Activated naive CD4-positive, alpha-beta T cell treated with anti-CD3 and anti-CD28 coated beads, Interleukin-2, amount 10 ng/mL, durations not matched to agents 7 days and 5 days (primary cell): ENCODE measurements around the gene AFMID.
A peak's percentile ranks its signal among the peaks of the same experiment; 100 is the strongest.

Source experiments
- CTCF ChIA-PET: fragments of 350-600 bp; sonication (Branson Sonifier 250); formaldehyde crosslinking; loops from one replicate; lab custom pipeline; 2021; ENCODE audit warnings: antibody characterized with exemption; lab: Charles Lee
- DNase-seq: peaks from one replicate; pipeline ENCODE4 v3.0.0-alpha.2; 2020
- H3K27ac Mint-ChIP-seq: one replicate; pipeline ENCODE4 v1.8.0; 2021; ENCODE audit warnings: mild to moderate bottlenecking, moderate library complexity, mixed read lengths
- H3K27me3 Mint-ChIP-seq: one replicate; pipeline ENCODE4 v1.8.0; 2021; ENCODE audit warnings: mild to moderate bottlenecking, mixed read lengths
- H3K36me3 Mint-ChIP-seq: one replicate; pipeline ENCODE4 v1.8.0; 2021; ENCODE audit warnings: mixed read lengths
- H3K4me1 Mint-ChIP-seq: one replicate; pipeline ENCODE4 v1.8.0; 2021; ENCODE audit warnings: mixed read lengths
- H3K4me3 Mint-ChIP-seq: one replicate; pipeline ENCODE4 v1.8.0; 2021; ENCODE audit warnings: mild to moderate bottlenecking, moderate library complexity, mixed read lengths
- H3K9me3 Mint-ChIP-seq: one replicate; pipeline ENCODE4 v1.8.0; 2021; ENCODE audit warnings: mixed read lengths

AFMID gene

DNA sequence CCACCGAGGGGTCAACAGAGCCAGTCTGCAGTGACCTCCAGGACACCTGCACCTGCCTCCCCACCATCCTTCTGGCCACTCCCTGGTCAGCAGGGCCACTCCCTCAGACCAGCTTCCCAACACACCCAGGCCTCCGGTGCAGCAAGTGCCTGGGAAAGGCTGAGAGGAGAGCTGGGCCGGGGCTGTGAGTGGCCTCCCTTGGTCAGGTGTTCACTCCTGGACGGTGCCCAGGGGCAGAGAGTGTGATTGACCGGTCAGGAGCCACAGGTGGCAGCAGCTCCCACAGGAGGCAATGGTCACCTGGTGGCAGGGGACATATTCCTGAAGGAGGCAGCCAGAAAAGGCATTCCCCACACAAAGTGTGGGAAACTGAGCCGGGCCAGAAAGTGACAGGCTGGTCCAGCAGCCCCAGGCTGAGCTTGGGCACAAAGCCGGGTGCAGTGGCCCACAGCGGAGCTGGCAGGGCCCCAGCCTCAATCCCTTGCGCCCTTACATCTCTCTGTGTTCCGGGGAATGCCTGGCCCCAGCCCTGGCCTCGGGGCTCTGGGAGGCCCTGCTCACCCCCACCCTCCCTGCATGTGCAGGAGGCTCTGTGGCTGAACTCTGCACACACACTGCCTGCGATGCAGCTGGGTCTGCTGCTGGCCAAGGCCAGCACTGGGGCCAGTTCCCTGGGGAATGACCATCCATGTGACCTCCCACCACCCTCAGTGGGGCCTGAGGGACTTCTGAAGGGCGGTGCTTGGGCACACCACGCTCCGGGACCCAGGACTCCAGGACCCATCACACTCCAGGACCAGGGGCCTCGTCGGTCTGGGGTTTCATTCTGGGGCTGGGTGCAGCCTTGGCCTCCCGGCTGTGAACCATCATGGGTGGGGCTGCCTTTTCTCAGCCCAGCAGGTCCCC lies 42.2 kb upstream of the AFMID start:
- Mint-ChIP-seq H3K4me1 (peaks cover 44% of the 10 kb centered on the region), H3K27me3 (peaks cover 11% of the 10 kb centered on the region), H3K4me3 (no peak overlapping the region), H3K9me3 (no peaks in the 10 kb centered on the region), H3K27ac (no peak overlapping the region), H3K36me3 (peaks cover 17% of the 10 kb centered on the region)
- CTCF ChIA-PET = no interaction called here
- DNase-seq = no peak

DNA sequence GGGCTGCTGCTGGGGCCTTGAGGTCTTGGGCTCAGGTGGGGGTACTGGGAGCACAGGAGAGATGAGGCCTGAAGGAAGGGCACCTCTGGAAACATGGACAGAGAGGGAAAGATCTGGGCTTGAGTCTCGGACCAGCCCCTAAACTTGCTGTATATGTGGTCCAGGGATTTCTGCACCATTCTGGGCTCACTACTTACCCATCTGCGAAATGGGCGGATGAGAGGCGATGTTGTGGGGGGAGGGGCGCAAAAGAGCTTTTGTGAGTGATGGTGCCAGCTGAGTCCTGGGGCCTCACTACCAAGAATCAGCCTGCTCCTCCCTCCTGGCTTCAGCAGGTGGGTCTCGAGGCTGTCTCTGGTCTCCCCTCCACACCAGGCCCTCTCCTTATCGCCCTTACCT lies 40.7 kb upstream of the AFMID start:
- CTCF ChIA-PET = no interaction called here
- no peak overlapping the region for H3K4me3 Mint-ChIP-seq
- no peaks in the 10 kb centered on the region for H3K9me3 Mint-ChIP-seq
- peaks cover 9% of the 10 kb centered on the region for H3K36me3 Mint-ChIP-seq
- peaks cover 34% of the 10 kb centered on the region for H3K4me1 Mint-ChIP-seq
- H3K27ac Mint-ChIP-seq = peak overlapping the region; percentile 79
- no peak for DNase-seq
- peaks cover 18% of the 10 kb centered on the region for H3K27me3 Mint-ChIP-seq

DNA sequence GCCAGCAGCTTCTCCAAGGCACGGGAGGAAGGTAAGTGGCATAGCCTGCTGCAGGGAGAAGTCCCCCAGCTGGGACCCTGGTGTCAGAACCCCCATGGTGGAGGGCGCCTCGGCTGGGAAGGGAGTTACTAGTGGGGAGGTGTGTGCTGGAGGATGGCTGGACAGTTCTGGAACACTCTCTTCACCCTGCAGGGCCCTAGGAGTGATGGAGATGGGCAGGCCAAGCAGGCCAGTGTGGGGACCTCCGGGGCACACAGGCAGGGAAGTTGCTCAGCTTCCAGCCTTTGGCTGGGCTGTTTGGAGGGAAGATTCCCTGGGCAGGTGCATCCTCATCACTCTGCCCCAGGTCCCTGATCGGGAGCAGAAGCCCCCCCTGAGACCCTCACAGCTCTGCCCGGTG lies 40.3 kb upstream of the AFMID start:
- DNase-seq = no peak
- Mint-ChIP-seq H3K9me3 (no peaks in the 10 kb centered on the region), H3K27me3 (peaks cover 18% of the 10 kb centered on the region), H3K4me3 (no peak overlapping the region), H3K36me3 (peaks cover 8% of the 10 kb centered on the region), H3K27ac (peak overlapping the region; percentile 45), H3K4me1 (peaks cover 32% of the 10 kb centered on the region)
- CTCF ChIA-PET = no interaction called here

DNA sequence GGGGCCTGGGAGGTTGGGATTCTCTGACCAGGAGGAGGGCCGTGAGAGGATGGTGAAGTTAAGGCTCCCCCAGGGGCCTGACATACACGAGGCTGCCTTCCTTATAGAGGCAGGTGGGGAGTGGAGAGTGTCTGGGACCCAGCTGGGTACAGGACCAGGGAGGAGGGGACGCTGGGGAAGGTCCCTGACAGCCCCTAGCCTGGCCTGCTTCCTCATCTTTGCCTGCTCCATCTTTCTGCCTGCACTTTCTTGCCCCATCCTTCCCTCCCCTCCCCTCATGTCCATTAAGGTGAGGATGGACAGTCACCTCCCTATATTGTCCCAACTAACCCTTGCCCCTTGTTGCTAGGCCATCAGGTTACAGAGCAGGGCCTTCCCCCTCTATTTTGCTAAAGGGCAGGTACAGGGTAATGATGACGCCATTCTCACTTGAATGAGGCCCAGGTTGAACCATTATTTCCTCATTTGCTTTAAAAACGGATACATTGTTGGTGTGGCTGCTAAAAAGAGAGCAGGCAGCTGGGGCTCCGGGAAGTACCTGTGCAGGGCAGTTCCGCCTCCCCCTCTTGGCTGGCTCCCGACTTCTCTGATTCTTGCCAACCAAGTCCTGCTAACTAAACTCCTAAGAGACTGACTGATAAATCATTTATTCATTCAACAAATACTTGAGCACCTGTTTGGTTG lies 39.7 kb upstream of the AFMID start:
- H3K4me1 Mint-ChIP-seq = peaks cover 26% of the 10 kb centered on the region
- H3K36me3 Mint-ChIP-seq = peaks cover 4% of the 10 kb centered on the region
- peaks cover 18% of the 10 kb centered on the region for H3K27me3 Mint-ChIP-seq
- no peaks in the 10 kb centered on the region for H3K9me3 Mint-ChIP-seq
- CTCF ChIA-PET = interaction anchor here (0.9 to 1.6 kb wide), 2 partner anchors 26 to 62 kb away, joined by 3 read pairs; no protein-coding TSS in a partner anchor
- H3K4me3 Mint-ChIP-seq = no peak overlapping the region
- no peak for DNase-seq
- H3K27ac Mint-ChIP-seq = peak overlapping the region; percentile 62

DNA sequence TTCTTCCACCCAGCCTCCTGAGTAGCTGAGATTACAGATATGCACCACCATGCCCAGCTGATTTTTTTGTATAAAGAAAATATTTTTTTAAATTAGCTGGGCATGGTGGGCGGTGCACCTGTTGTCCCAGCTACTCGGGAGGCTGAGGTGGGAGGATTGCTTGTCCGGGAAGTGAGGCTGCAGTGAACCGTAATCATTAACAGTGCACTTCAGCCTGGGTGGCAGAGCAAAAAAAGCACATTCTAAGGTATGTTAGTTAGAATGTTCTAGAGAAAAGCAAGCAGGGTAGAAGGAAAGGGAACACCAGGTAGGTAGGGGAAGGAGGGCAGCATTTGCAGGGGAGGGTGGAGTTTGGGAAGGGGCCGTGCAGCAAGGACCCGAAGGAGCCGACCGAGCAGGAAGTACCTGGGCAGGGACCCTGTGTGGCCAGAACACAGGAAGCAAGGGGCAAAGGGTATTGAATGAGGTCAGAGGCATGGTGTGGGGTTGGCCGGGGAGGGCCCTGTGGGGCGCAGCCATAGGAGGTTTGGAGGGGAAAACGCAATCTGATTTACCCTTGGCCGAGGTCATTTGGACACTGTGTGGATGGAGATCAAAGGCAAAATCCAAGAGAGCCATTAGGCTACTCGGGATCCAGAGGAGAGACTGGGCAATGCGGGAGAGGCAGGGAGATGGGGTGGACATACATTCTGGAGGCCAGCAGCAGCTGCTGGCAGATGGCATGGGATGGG lies 38.7 kb upstream of the AFMID start:
- no peaks in the 10 kb centered on the region for H3K9me3 Mint-ChIP-seq
- no peaks in the 10 kb centered on the region for H3K36me3 Mint-ChIP-seq
- no peak overlapping the region for H3K27ac Mint-ChIP-seq
- no peak overlapping the region for H3K4me3 Mint-ChIP-seq
- CTCF ChIA-PET = interaction anchor here (0.9 to 1.6 kb wide), 2 partner anchors 27 to 63 kb away, joined by 3 read pairs; no protein-coding TSS in a partner anchor
- peaks cover 18% of the 10 kb centered on the region for H3K4me1 Mint-ChIP-seq
- peaks cover 18% of the 10 kb centered on the region for H3K27me3 Mint-ChIP-seq
- no peak for DNase-seq

DNA sequence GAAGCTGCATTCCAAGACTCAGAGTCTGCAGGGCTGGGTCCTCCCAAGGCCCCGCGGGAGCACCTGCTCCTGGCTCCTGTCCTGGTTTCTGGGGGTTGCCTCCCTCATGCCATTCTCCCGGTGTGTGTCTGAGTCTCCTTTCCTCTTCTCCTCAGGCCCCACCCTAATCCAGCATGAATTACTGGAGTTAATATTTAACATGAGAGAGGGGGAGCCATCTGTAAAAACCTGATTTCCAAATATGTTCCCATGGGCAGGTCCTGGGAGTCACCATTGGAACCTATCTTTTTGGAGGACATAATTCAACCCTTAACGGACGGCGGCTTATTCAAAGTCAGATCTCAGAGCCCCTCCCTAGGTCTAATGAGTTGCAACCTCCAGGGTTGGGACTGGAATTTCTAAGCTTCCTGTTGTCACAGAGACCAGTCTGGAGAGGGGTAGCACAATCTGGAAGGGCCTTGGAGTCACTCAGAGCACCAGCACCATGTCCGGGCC lies 35.6 kb upstream of the AFMID start:
- H3K4me3 Mint-ChIP-seq = no peak overlapping the region
- no peaks in the 10 kb centered on the region for H3K36me3 Mint-ChIP-seq
- no peaks in the 10 kb centered on the region for H3K9me3 Mint-ChIP-seq
- no peak overlapping the region for H3K27ac Mint-ChIP-seq
- peaks cover 19% of the 10 kb centered on the region for H3K27me3 Mint-ChIP-seq
- no peak for DNase-seq
- CTCF ChIA-PET = no interaction called here
- peaks cover 15% of the 10 kb centered on the region for H3K4me1 Mint-ChIP-seq

DNA sequence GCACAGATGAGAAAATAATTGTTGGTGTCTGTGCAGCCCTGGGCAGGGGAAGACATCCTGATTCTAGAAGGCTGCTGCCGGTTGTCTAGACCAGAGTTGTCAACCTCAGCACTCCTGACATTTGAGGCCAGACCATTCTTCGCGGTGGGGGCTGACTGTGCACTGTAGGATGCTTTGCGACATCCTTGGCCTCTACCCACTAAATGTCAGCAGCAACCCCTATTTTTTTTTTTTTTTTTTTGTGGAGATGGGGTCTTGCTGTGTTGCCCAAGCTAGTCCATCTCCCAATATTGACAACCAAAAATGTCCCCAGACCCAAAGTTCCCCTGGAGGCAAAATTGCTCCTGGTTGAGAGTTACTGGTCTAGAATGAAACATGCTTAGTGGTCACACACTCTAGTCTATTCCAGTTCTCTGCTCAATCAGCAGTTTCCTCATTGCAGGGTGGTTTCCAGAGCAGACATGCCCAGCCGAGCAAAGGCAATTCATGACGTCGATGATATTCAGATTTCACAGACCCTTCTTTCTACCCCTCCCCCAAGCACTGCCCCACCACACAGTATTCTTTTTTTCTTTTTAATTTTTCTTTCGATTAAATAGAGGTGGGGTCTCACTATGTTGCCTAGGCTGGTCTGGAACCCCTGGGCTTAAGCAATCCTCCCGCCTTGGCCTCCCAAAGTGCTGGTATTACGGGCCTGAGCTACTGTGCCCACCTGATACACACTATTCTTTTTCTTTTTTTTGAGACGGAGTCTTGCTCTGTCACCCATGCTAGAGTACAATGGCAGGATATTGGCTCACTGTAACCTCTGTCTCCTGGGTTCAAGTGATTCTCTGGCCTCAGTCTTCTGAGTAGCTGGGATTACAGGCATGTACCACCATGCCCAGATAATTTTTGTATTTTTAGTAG lies 32.0 kb upstream of the AFMID start:
- DNase-seq = no peak
- Mint-ChIP-seq H3K27ac (no peak overlapping the region), H3K4me3 (no peak overlapping the region), H3K27me3 (peaks cover 15% of the 10 kb centered on the region), H3K9me3 (no peaks in the 10 kb centered on the region), H3K4me1 (no peaks in the 10 kb centered on the region), H3K36me3 (no peaks in the 10 kb centered on the region)
- CTCF ChIA-PET = no interaction called here

DNA sequence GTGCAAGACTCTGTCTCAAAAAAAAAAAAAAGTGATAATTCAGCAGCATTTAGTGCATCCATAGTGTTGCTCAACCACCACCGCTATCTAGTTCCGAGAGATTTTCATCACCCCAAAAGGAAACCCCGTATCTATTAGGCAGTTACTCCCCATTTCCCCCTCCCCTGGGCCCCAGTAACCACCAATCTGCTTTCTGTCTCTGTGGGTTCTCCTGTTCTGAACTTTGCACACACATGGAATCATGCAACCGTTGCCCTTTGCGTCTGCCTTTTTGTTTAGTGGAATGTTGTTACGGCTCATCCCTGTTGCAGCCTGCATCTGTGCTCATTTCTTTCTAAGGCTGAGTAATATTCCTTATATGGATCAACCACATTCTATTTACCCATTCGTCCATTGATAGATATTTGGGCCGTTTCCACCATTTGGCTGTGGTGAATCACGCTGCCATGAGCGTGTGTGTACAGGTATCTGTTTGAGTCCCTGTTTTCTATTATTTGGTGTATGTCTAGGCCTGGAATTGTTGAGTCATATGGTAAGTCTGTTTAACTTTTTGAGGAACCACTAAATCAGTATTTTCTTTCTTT lies 27.5 kb upstream of the AFMID start:
- Mint-ChIP-seq H3K36me3 (no peaks in the 10 kb centered on the region), H3K27ac (no peak overlapping the region), H3K4me3 (no peak overlapping the region), H3K27me3 (peaks cover 27% of the 10 kb centered on the region), H3K9me3 (no peaks in the 10 kb centered on the region), H3K4me1 (no peaks in the 10 kb centered on the region)
- CTCF ChIA-PET = no interaction called here
- DNase-seq = no peak

DNA sequence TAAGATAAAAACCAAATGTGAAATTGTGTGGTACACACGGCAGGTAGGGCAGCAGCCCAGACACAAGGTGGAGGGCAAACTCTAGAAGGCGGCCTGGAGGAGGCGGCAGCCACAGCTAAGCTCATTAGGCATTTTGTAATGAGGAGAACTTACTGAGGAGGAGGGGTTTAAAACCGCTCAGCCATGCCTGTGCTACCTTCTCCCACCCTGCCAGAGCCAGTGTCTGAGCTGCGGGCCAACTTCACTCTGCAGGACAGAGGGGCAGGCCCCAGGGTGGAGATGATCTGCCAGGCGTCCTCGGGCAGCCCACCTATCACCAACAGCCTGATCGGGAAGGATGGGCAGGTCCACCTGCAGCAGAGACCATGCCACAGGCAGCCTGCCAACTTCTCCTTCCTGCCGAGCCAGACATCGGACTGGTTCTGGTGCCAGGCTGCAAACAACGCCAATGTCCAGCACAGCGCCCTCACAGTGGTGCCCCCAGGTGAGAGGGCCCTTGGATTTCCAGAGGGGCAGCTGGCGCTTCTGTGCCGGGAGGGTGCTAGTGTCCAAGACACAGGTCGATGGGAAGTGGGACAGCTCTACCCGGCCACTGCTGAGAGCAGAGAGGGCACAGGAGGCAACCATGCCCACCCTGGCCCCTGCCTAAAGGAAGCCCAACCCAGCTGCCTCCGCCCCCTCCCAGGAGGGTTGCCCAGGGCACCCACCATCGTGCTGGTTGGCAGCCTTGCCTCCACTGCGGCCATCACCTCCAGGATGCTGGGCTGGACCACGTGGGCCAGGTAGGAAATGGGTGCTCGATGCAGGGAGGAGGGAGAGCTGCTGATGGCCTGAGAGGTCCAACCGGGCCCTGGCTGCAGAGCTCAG lies 23.0 kb upstream of the AFMID start:
- no peak overlapping the region for H3K4me3 Mint-ChIP-seq
- no peak for DNase-seq
- no peak overlapping the region for H3K27ac Mint-ChIP-seq
- H3K9me3 Mint-ChIP-seq = no peaks in the 10 kb centered on the region
- CTCF ChIA-PET = interaction anchor here (1.1 to 1.4 kb wide), 2 partner anchors 12 to 21 kb away, joined by 3 to 5 read pairs; no protein-coding TSS in a partner anchor
- H3K27me3 Mint-ChIP-seq = peaks cover 36% of the 10 kb centered on the region
- H3K36me3 Mint-ChIP-seq = no peaks in the 10 kb centered on the region
- H3K4me1 Mint-ChIP-seq = no peaks in the 10 kb centered on the region

DNA sequence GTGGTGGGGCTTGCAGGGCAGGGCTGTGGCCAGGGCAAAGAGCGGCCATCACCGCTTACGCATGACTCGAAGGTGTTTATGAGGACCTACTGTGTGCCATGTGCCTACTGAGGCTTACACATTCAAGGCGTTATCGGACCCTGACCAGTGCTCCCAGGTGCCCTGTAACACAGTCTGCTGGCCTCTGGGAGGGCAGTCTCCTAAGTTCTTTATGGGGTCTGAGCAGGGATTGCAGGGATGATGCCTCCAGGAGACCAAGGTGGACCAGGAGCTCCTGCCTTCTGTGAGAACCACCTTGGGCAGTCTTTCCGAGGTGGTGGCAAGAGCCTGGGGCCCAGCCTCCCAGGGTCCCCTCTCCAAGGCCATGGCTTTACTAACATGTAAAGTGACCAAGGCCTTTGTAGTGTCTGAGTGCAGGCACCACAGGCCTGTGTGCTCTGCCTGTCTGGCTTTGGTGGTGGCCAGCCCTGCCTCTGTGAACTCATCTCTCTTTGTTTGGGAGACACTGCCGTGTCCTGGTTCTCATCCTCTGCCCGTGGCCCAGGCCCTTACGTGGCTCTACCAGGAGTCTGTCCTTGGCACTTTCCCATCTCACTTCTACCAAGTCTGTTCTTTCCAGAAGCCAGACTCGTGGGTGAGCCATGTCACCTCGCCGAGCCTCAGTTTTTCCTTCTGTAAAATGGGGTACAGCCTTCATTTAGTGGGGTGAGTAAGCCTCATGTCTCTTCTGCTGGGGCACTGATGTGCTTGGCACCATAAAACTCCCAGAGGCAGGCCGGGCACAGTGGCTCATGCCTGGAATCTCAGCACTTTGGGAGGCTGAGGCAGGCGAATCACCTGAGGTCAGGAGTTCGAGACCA lies 22.2 kb upstream of the AFMID start:
- CTCF ChIA-PET = interaction anchor here (1.1 kb wide), 1 partner anchor 21 kb away, joined by 3 read pairs; no protein-coding TSS in a partner anchor
- DNase-seq = no peak
- H3K4me3 Mint-ChIP-seq = no peak overlapping the region
- peaks cover 8% of the 10 kb centered on the region for H3K4me1 Mint-ChIP-seq
- H3K9me3 Mint-ChIP-seq = no peaks in the 10 kb centered on the region
- peaks cover 36% of the 10 kb centered on the region for H3K27me3 Mint-ChIP-seq
- no peak overlapping the region for H3K27ac Mint-ChIP-seq
- no peaks in the 10 kb centered on the region for H3K36me3 Mint-ChIP-seq

DNA sequence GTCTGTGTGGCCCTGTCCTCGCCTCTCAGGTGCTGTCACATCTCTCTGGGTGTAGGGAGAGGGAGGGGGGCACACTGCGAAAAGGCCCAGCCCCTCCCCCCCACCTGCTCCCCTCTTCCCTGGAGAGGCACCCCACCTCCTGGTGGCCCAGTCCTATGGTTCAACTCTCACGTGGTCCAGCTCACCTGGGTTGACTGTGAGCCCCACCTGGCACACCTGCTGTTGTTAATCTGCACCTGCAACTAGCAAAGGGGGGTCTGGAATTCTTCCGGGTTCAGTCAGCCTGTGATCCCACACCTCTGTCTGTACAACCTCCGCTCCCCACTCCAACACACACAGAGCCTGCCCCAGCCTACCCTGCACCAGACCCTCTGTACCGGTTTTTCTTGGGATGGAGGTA lies 20.7 kb upstream of the AFMID start:
- CTCF ChIA-PET = no interaction called here
- Mint-ChIP-seq H3K9me3 (no peaks in the 10 kb centered on the region), H3K4me1 (peaks cover 22% of the 10 kb centered on the region), H3K27ac (no peak overlapping the region), H3K4me3 (no peak overlapping the region), H3K27me3 (peaks cover 28% of the 10 kb centered on the region), H3K36me3 (peaks cover 1% of the 10 kb centered on the region)
- no peak for DNase-seq
